HG03439 (cell line): ENCODE measurements around the gene CAPZA2.
"Not testable (repeated sequence)": the region's sequence is repeated elsewhere in the genome, so short reads cannot be mapped to it uniquely, and the experiment has no call there.

Source experiments
- ATAC-seq: cut with Tn5 transposase; IDR thresholded peaks from one replicate; pipeline ENCODE4 v1.9.1; 2021; ENCODE audit warnings: mild to moderate bottlenecking, moderate library complexity; ENCODE audit not compliant: unreplicated experiment

Gene CAPZA2

GRCh38 chr7:116912269-116912909 lies 50.0 kb downstream of the CAPZA2 start:
- ATAC-seq, result no peak

GRCh38 chr7:116918704-116919103 lies 56.3 kb downstream of the CAPZA2 start:
- no peak for ATAC-seq

- ATAC-seq, result no peak
Observed at GRCh38 chr7:116920359-116920758, 58.0 kb downstream of the CAPZA2 start.

DNA sequence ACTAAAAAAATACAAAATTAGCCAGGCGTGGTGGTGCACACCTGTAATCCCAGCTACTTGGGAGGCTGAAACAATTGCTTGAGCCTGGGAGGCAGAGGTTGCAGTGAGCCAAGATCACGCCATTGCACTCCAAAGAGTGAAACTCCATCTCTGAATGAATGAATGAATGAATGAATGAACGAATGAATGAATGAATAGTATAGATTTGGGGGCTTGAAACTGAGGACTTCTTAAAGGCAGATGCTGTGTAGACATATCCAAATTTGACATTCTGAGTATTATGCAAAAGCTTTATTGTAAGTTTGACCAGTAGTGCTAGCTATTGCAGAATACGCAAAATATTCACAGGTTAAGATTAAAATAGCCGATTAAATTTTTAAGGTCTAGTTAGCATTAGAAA lies 60.2 kb downstream of the CAPZA2 start:
- ATAC-seq, result no peak

GRCh38 chr7:116924741-116925140 lies 62.4 kb downstream of the CAPZA2 start:
- no peak for ATAC-seq

GRCh38 chr7:116929021-116929420 lies 66.6 kb downstream of the CAPZA2 start:
- ATAC-seq, result no peak

DNA sequence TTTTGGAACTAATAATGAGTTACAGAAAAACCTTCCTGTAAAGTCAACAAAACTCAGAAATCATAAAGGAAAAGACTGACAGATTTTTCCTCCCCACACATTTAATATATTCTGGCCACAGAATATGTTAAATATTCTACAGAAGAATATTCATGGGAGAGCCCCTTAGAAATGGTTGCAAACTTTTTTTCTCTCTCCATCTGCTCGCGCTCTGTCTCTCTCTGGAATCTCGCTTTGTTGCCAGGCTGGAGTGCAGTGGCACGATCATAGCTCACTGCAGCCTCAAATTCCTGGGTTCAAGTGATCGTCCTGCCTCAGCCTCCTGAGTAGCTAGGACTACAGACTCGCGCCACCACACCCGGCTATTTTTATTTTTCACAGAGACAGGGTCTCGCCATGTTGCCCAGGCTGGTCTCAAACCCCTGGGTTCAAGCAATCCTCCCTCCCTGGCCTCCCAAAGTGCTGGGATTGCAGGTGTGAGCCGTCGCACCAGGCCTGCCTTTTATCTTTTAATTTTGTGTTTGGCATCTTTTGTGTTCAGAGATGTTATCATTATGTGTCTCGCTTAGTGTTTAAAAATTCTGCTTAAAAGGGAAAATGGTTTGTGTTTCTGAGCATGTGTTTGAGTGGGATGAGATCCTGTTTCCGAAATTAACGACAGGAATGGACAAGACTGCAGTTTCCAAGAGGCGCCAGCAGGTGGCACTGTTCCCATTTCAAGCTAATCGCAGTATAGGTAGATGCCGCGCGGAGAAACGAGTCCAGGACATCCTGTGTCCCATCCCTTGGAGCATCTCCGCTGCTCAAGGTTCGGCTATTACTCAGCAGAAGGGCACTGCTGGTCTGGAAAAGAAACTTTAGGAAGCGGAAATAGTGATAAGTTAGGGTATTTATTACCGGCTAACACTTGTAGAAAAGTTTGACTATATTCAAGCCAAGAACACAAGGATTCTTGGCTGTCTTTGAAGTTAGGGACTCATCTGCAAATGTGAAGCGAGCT lies 67.8 kb downstream of the CAPZA2 start:
- peak; percentile 87 for ATAC-seq

- ATAC-seq, result no peak
Observed at GRCh38 chr7:116932566-116932965, 70.2 kb downstream of the CAPZA2 start.

- no peak for ATAC-seq
Observed at GRCh38 chr7:116933465-116933864, 71.1 kb downstream of the CAPZA2 start.

- no peak for ATAC-seq
Observed at GRCh38 chr7:116934580-116934979, 72.2 kb downstream of the CAPZA2 start.

DNA sequence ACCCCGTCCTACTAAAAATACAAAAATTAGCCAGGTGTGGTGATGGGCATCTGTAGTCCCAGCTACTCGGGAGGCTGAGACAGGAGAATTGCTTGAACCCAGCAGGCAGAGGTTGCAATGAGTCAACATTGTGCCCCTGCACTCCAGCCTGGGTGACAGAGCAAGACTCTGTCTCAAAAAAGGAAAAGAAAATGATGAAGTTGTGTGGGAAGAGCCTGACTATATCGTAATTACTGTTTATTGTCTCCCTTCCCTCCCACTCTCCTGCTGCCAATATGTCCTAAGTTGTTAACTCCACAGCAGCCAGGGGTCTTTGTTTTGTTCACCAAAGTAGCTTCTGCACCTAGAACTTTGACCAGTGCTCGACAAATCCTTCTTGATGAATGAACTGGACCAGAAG lies 74.5 kb downstream of the CAPZA2 start:
- not testable (repeated sequence) for ATAC-seq

DNA sequence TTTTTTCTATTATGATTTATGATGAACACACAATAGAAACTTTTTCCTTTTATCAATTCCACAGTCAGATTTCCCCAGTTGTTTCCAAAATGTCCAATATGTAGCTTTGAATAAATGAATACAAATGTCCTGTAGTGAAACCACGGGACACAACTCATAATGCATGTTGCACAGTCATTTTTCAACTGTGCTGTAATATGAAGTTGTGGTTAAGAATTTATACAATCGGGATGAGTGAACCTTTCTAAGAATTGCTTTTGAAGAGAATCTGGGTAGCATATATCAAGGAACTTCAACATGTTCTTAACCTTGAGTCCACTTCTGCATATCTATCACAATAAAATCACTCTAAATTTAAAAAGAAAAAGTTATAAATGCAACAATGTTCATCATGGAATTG lies 76.3 kb downstream of the CAPZA2 start:
- no peak for ATAC-seq

DNA sequence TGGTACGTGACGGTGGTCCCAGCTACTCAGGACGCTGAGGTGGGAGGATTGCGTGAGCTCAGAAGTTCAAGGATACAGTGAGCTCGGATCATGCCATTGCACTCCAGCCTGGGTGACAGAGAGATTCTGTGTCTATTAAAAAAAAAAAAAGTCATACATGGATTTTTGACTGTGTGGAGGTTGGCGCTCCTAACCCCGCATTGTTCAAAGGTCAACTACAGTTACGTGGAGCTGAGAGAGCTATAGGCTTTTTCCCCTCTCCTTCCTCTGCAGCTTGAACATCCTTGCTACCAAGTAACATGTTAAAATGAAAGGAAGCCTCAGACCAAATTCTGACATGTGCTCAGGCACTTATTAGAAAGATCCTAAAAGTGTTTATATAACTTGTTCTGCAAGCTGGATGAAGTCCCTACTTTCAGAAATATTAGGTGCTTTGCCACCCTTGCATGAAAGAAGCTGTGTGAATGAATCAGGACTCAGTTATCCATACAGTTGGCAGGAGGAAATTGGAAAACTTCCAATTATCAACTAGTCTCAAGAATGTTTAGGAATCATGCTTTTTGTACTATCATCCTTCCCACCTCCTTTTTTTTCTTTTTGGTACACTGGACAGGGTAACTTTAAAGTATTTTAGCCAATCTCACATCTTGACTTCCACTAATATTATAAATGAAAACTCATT lies 78.4 kb downstream of the CAPZA2 start:
- ATAC-seq, result no peak

- no peak for ATAC-seq
Observed at GRCh38 chr7:116942504-116942903, 80.1 kb downstream of the CAPZA2 start.

DNA sequence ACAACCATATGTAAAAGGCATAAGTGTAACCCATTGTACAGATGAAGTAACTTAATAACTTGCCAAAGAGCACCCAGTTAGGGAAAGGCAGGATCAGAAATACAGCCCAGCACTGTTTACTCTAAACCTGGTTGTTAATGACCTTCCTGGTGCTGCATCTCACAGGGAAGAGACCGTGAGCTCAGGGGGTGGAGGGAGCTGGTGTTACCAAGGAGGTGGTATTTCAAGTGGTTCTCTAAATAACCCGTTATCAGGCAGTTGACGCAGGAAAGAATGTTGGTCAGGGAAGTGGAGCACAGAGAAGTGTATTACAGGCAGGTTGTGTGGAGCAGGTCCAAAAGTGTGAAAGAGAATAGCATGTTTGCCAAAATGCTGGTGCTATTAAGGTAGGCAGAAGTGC lies 86.5 kb downstream of the CAPZA2 start:
- ATAC-seq, result no peak

GRCh38 chr7:116949941-116950801 lies 87.8 kb downstream of the CAPZA2 start:
- no peak for ATAC-seq

DNA sequence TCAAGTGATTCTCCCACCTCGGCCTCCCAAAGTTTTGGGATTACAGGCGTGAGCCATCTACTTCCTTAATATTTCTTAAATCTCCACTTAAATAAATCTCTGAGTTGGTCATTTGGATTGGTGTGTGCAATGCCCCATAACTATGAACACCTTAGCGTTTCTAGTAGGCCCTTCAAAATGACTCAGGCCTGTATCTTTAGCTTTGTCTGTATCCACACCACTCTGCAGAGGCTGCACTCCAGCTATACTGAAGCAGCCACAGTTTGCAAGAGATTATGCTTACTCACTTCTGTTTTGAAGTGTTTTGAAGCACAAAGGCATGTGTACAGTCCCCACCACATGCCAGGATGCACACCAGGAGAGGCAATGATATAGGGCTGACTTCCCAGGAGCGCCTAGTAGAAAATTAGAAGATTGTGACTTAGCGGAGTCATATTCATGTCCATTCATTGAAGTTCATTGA lies 88.5 kb downstream of the CAPZA2 start:
- ATAC-seq, result no peak

DNA sequence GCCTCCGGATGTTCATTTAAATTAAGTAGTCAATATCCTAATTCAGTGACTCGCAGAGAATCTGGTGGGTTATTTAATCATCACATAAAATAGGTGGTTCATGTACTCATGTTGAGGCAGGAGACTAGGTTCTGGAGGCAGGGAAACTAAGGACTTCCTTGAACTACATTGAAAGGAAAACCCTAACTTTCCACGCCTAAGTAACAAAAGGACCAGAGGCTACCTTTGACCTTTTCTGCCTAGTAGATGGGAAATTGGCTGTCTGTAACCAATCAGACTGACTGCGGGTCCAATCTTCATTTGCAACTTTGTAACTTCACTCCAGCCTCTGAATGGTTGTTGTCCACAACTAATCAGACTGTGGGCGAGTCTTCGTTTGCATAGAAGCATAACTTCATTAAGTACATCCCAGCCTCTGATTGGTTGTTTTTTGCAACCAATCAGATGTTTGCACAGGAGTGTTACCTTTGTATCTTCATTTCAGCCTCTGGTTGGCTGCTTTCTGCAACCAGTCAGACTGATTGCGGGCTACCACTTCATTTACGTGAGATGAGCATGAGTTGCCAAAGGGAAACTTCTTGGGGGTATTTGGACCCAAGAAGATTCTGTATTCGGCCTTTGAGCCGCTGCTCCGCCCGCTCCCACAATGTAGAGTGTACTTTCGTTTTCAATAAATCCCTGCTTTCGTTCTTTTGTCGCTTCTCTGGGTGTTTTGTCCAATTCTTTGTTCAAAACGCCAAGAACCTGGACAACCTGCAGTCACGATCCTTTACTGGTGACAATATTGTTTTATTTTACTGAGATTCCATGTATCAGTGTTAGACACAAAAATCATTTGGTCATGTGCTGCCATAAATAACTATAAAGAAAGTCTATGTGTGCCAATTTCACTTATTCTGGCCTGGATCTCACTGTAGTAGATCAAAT lies 89.2 kb downstream of the CAPZA2 start:
- no peak for ATAC-seq

DNA sequence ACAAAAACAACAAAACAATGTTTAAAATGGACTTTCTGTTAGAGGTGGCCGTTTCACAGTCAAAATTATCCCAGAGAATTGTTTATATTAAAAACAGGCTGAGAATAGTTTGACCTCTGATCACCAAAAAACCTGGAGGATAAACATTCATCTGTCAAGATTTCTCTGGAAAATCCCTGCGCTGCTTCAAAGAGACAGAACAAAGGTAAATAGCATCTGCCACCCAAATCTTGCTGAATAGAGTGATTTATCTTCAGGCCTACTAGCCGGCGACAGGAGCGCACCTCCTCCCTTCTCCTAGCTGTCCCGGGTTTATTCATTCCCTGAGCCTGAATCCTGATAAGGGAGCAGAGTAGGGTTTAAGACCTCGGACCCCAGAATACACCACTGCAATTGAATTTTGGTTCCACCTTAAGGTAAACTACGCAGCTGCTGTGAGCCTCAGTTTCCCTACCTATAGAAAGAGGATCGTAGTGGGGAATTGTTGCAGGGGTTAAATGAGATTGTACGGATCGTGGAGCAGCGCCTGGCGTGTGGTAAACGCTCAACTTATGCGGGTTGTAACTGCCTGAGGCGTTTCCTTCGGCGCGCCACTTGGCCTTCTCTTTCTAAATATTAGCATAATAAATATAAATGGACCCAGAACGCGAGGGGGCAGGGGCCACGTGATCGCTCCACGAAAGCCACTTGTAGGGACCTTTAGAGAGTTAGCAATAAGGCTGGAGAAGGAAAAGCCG lies 90.4 kb downstream of the CAPZA2 start:
- peak; percentile 12 for ATAC-seq
